Measurements from ENCODE around the gene PRKCZ.

The PRKCZ gene

GRCh38 chr1:2039251-2039650, 11.0 kb upstream of the PRKCZ start:
- peaks cover 0 to 7% (median 6%) of the 10 kb centered on the region in 3 donors for H3K9me3 ChIP-seq
- no peaks in the 10 kb centered on the region for H3K36me3 ChIP-seq
- no peak for DNase-seq
- intact Hi-C loops (cut with DNase I; ENCODE audit: low total_unique reads) = no loop called here
- H3K4me1 ChIP-seq = no peaks in the 10 kb centered on the region
- H3K27ac ChIP-seq = no peak overlapping the region
- TF ChIP-seq CTCF (IDR thresholded peaks at IDR 0.05) = no peak
- no peak overlapping the region for H3K4me3 ChIP-seq
- H3K27me3 ChIP-seq = peaks cover 0 to 87% of the 10 kb centered on the region in 2 donors

GRCh38 chr1:2041305-2041704, 8.9 kb upstream of the PRKCZ start:
- H3K9me3 ChIP-seq = peaks cover 0 to 7% (median 6%) of the 10 kb centered on the region in 3 donors
- intact Hi-C loops (cut with DNase I; ENCODE audit: low total_unique reads) = loop anchor here (5.0 kb wide), 1 partner anchor 84 kb away; no protein-coding TSS in a partner anchor
- no peaks in the 10 kb centered on the region for H3K36me3 ChIP-seq
- no peak for DNase-seq
- H3K4me3 ChIP-seq = no peak overlapping the region
- H3K4me1 ChIP-seq = peaks cover 0 to 11% (median 7%) of the 10 kb centered on the region in 4 donors
- peaks cover 0 to 88% of the 10 kb centered on the region in 2 donors for H3K27me3 ChIP-seq
- no peak for TF ChIP-seq CTCF (IDR thresholded peaks at IDR 0.05)
- no peak overlapping the region for H3K27ac ChIP-seq

- Histone ChIP-seq H3K27me3 (peaks cover 0 to 88% of the 10 kb centered on the region in 2 donors), H3K27ac (no peak overlapping the region), H3K4me1 (peaks cover 0 to 11% (median 7%) of the 10 kb centered on the region in 4 donors), H3K4me3 (no peak overlapping the region), H3K9me3 (peaks cover 0 to 7% (median 6%) of the 10 kb centered on the region in 3 donors), H3K36me3 (no peaks in the 10 kb centered on the region)
- no peak for TF ChIP-seq CTCF (IDR thresholded peaks at IDR 0.05)
- no peak for DNase-seq
- intact Hi-C loops (cut with DNase I; ENCODE audit: low total_unique reads) = loop anchor here (5.0 kb wide), 1 partner anchor 85 kb away; no protein-coding TSS in a partner anchor
Observed at GRCh38 chr1:2041887-2042286, 8.3 kb upstream of the PRKCZ start.

GRCh38 chr1:2042830-2043773, 7.1 kb upstream of the PRKCZ start:
- Histone ChIP-seq H3K27me3 (peaks cover 0 to 94% of the 10 kb centered on the region in 2 donors), H3K9me3 (peaks cover 0 to 6% (median 3%) of the 10 kb centered on the region in 3 donors), H3K27ac (no peak overlapping the region), H3K4me1 (peaks cover 0 to 11% (median 7%) of the 10 kb centered on the region in 4 donors), H3K4me3 (no peak overlapping the region), H3K36me3 (no peaks in the 10 kb centered on the region)
- TF ChIP-seq CTCF (IDR thresholded peaks at IDR 0.05) = no peak
- intact Hi-C loops (cut with DNase I; ENCODE audit: low total_unique reads) = loop anchor here (5.0 kb wide), 1 partner anchor 86 kb away; no protein-coding TSS in a partner anchor
- no peak for DNase-seq

GRCh38 chr1:2043886-2044285, 6.3 kb upstream of the PRKCZ start:
- no peak for DNase-seq
- TF ChIP-seq CTCF (IDR thresholded peaks at IDR 0.05) = no peak
- H3K9me3 ChIP-seq = no peaks in the 10 kb centered on the region
- no peak overlapping the region for H3K4me3 ChIP-seq
- intact Hi-C loops (cut with DNase I; ENCODE audit: low total_unique reads) = loop anchor here (5.0 kb wide), 1 partner anchor 87 kb away; no protein-coding TSS in a partner anchor
- peaks cover 0 to 94% of the 10 kb centered on the region in 2 donors for H3K27me3 ChIP-seq
- H3K4me1 ChIP-seq = peaks cover 0 to 11% (median 7%) of the 10 kb centered on the region in 4 donors
- no peaks in the 10 kb centered on the region for H3K36me3 ChIP-seq
- no peak overlapping the region for H3K27ac ChIP-seq
